Loucy (cell line): ENCODE results near the gene TVP23A.

Experiments
- H2AFZ ChIP-seq: fragments of 200-600 bp; sonication (generic); 2 replicates; pipeline ENCODE4 v1.6.0; 2016; ENCODE audit warnings: antibody characterized with exemption, mild to moderate bottlenecking, low read length, moderate library complexity
- H3F3A ChIP-seq: fragments of 200-600 bp; 2 replicates; pipeline ENCODE4 v1.6.0; 2016; ENCODE audit warnings: antibody characterized with exemption, low read depth, mild to moderate bottlenecking
- H3K27me3 ChIP-seq: fragments of 200-600 bp; sonication (generic); 2 replicates; pipeline ENCODE4 v1.6.1; 2014; ENCODE audit warnings: low read length, mild to moderate bottlenecking; ENCODE audit not compliant: insufficient read depth, poor library complexity, severe bottlenecking
- H3K36me3 ChIP-seq: fragments of 200-600 bp; sonication (generic); 2 replicates; pipeline ENCODE4 v1.6.1; 2016; ENCODE audit warnings: low read length; ENCODE audit not compliant: insufficient read depth
- H3K4me1 ChIP-seq: fragments of 200-600 bp; sonication (generic); 2 replicates; pipeline ENCODE4 v1.5.1; 2014; ENCODE audit warnings: low read length, mild to moderate bottlenecking; ENCODE audit not compliant: insufficient read depth, poor library complexity, severe bottlenecking
- H3K4me2 ChIP-seq: fragments of 200-600 bp; sonication (generic); 2 replicates; pipeline ENCODE4 v1.6.0; 2014; ENCODE audit warnings: antibody characterized with exemption, low read length, low read depth, mild to moderate bottlenecking; ENCODE audit not compliant: poor library complexity, severe bottlenecking
- H3K4me3 ChIP-seq: fragments of 200-600 bp; sonication (generic); 2 replicates; pipeline ENCODE4 v1.5.1; 2014; ENCODE audit warnings: low read length, mild to moderate bottlenecking, mixed read lengths; ENCODE audit not compliant: poor library complexity, severe bottlenecking
- H3K79me2 ChIP-seq: fragments of 200-600 bp; sonication (generic); 2 replicates; pipeline ENCODE4 v1.6.1; 2014; ENCODE audit warnings: low read length; ENCODE audit not compliant: insufficient read depth
- H3K9ac ChIP-seq: fragments of 200-600 bp; sonication (generic); 2 replicates; pipeline ENCODE4 v1.6.0; 2014; ENCODE audit warnings: mild to moderate bottlenecking, low read depth, low read length, moderate library complexity; ENCODE audit not compliant: poor library complexity, severe bottlenecking
- H3K9me2 ChIP-seq: fragments of 200-600 bp; sonication (generic); replicated peaks from 2 replicates; pipeline ENCODE4 v1.6.1; 2016; ENCODE audit warnings: low read depth, low read length, mixed read lengths
- H3K9me3 ChIP-seq: fragments of 200-600 bp; sonication (generic); 2 replicates; pipeline ENCODE4 v1.6.1; 2014; ENCODE audit warnings: mild to moderate bottlenecking, antibody characterized with exemption, low read length, low read depth; ENCODE audit not compliant: insufficient read depth
- H4K20me1 ChIP-seq: fragments of 200-600 bp; sonication (generic); 2 replicates; pipeline ENCODE4 v1.6.0; 2014; ENCODE audit warnings: antibody characterized with exemption, low read length, mild to moderate bottlenecking; ENCODE audit not compliant: insufficient read depth, poor library complexity, severe bottlenecking
- EZH2phosphoT487 ChIP-seq: fragments of 200-600 bp; IDR thresholded peaks from 2 replicates; pipeline ENCODE4 v1.6.1; 2018; ENCODE audit warnings: antibody characterized with exemption, mild to moderate bottlenecking, moderate library complexity, borderline replicate concordance
- TF ChIP-seq, protein P1 (sequence below): fragments of 200-600 bp; sonication (generic); conservative IDR thresholded peaks from 2 replicates; pipeline ENCODE4 v1.5.1; 2014; ENCODE audit warnings: mild to moderate bottlenecking, antibody characterized with exemption, low read length

Gene TVP23A

DNA sequence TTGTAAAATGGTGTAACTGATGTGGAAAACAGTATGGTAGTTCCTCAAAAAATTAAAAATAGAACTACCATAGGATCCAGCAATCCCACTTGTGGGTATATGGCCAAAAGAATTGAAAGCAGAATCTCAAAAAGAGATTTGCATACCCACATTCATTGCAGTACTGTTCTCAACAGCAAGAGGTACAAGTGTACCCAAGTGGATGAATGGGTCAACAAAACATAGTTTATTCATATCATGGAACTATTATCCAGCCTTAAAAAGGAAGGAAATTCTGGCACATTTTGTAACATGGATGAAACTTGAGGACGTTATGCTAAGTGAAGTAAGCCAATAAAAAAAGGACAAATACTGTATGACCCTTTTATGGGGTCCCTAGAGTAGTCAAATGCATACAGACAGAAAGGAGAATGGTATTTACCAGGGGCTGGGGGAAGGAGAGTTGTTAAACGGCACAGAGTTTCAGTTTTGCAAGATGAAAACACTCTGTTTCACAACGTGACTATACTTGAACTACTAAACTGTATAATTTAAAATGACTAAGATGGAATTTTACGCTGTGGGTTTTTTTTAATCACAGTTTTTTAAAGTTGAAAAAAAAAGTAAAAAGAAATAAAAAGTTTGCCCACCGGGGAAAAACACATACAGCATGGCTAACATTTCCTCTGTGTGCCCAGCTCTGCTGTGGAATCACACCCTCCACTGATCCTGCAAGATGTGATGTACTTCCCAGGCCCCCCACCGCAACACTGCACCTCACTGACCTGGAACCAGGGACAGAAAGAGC is 6.1 kb downstream of the TVP23A start:
- Histone ChIP-seq H3K9me2 (no peaks in the 10 kb centered on the region), H3K27me3 (no peaks in the 10 kb centered on the region), H3K4me3 (no peak overlapping the region), H3K9me3 (no peaks in the 10 kb centered on the region), H2AFZ (no peak overlapping the region), H3K4me2 (no peak overlapping the region), H3F3A (no peaks in the 10 kb centered on the region), H3K79me2 (no peaks in the 10 kb centered on the region), H4K20me1 (no peaks in the 10 kb centered on the region), H3K9ac (no peak overlapping the region), H3K36me3 (no peaks in the 10 kb centered on the region), H3K4me1 (no peaks in the 10 kb centered on the region)
- TF ChIP-seq EZH2phosphoT487 = no peak
- TF ChIP-seq, protein P1, sequence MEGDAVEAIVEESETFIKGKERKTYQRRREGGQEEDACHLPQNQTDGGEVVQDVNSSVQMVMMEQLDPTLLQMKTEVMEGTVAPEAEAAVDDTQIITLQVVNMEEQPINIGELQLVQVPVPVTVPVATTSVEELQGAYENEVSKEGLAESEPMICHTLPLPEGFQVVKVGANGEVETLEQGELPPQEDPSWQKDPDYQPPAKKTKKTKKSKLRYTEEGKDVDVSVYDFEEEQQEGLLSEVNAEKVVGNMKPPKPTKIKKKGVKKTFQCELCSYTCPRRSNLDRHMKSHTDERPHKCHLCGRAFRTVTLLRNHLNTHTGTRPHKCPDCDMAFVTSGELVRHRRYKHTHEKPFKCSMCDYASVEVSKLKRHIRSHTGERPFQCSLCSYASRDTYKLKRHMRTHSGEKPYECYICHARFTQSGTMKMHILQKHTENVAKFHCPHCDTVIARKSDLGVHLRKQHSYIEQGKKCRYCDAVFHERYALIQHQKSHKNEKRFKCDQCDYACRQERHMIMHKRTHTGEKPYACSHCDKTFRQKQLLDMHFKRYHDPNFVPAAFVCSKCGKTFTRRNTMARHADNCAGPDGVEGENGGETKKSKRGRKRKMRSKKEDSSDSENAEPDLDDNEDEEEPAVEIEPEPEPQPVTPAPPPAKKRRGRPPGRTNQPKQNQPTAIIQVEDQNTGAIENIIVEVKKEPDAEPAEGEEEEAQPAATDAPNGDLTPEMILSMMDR = no peak

DNA sequence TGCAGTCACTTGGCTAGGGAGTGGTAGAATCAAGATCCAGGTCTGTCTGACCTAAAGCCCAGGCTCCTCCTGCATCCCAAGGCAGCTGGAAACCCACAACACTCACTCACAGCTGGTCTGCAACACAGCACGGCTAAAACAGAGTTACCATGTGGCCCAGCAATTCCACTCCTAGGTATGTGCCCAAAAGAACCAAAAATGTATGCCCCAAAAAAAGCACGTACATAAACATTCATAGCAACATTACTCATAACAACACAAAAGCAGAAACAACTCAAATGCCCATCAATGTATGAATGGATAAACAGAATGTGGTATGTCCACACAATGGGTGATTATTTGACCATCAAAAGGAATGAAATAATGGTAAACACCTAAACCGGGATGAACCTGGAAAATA is 8.9 kb downstream of the TVP23A start:
- Histone ChIP-seq H3K9me3 (no peaks in the 10 kb centered on the region), H3K4me3 (no peak overlapping the region), H3K4me2 (no peak overlapping the region), H3F3A (no peaks in the 10 kb centered on the region), H3K36me3 (no peaks in the 10 kb centered on the region), H4K20me1 (no peaks in the 10 kb centered on the region), H3K79me2 (no peaks in the 10 kb centered on the region), H3K9ac (no peak overlapping the region), H2AFZ (no peak overlapping the region), H3K9me2 (no peaks in the 10 kb centered on the region), H3K4me1 (no peaks in the 10 kb centered on the region), H3K27me3 (no peaks in the 10 kb centered on the region)
- TF ChIP-seq EZH2phosphoT487 = no peak

DNA sequence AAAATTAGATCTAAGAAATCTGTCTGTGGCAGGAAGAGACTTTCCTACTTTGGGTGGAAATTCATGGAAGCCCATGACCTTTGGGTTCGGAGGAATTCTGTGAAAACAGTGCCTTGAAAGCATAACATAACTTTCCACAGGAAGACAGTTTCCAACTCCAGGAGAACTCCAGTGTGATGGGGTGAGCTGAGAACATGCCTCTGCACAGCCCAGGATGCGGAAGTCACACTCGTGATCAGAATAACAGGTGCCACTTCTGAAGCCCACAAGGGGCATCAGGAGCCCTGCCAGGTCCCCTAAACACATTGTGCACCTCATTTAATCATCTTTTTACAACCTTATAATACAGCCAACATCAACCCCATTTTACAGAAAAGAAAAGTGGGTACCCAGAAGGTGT is 9.7 kb downstream of the TVP23A start:
- Histone ChIP-seq H3K79me2 (no peaks in the 10 kb centered on the region), H3K4me3 (no peak overlapping the region), H3K27me3 (no peaks in the 10 kb centered on the region), H3K9ac (no peak overlapping the region), H3K4me1 (no peaks in the 10 kb centered on the region), H3K9me2 (no peaks in the 10 kb centered on the region), H4K20me1 (no peaks in the 10 kb centered on the region), H3K9me3 (no peaks in the 10 kb centered on the region), H3K36me3 (no peaks in the 10 kb centered on the region), H3K4me2 (no peak overlapping the region), H3F3A (no peaks in the 10 kb centered on the region), H2AFZ (no peak overlapping the region)
- no peak for TF ChIP-seq EZH2phosphoT487
- TF ChIP-seq, protein P1 = no peak

DNA sequence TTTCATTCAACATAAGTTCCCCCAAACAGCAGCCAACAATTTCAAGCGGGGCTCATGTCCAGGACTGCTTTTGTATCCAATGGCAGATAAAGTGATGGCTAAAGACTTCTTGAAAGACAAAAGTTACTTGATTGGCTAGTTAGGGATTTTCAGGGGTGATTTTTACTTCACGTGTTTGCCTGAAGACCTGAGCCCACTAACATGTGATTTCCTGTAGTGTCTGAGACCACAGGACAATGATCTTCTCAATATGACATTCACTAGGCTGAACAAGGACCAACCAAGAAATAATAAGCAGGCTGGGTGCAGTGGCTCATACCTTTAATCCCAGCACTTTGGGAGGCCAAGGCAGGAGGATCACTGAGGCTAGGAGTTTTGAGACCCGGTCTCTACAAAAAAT is 10.4 kb downstream of the TVP23A start:
- TF ChIP-seq EZH2phosphoT487 = no peak
- TF ChIP-seq, protein P1 = no peak
- Histone ChIP-seq H4K20me1 (no peaks in the 10 kb centered on the region), H2AFZ (no peak overlapping the region), H3K9ac (no peak overlapping the region), H3K9me3 (no peaks in the 10 kb centered on the region), H3K27me3 (no peaks in the 10 kb centered on the region), H3F3A (no peaks in the 10 kb centered on the region), H3K4me3 (no peak overlapping the region), H3K4me1 (no peaks in the 10 kb centered on the region), H3K9me2 (no peaks in the 10 kb centered on the region), H3K79me2 (no peaks in the 10 kb centered on the region), H3K4me2 (no peak overlapping the region), H3K36me3 (no peaks in the 10 kb centered on the region)
